HG02885 (cell line): Measurements from ENCODE around the gene LTA.
"Not testable (repeated sequence)": the region's sequence is repeated elsewhere in the genome, so short reads cannot be mapped to it uniquely, and the experiment has no call there.

Source experiments
- ATAC-seq: cut with Tn5 transposase; IDR thresholded peaks from one replicate; pipeline ENCODE4 v1.9.1; 2021; ENCODE audit warnings: mild to moderate bottlenecking; ENCODE audit not compliant: unreplicated experiment, poor library complexity

LTA gene

GRCh38 chr6:31586008-31586407 is 13.9 kb downstream of the LTA start, which contains the start of gene LST1:
Gene LST1 (plus strand): TSS chr6:31586277. CDS start chr6:31587300, 1,023 bp downstream.
- no peak for ATAC-seq

GRCh38 chr6:31586599-31587281 is 14.7 kb downstream of the LTA start:
- no peak for ATAC-seq

GRCh38 chr6:31587791-31588777 is 16.0 kb downstream of the LTA start:
- ATAC-seq = no peak

GRCh38 chr6:31588871-31589650 is 17.0 kb downstream of the LTA start:
- ATAC-seq = no peak

- not testable (repeated sequence) for ATAC-seq
Observed at GRCh38 chr6:31590691-31591090, 18.6 kb downstream of the LTA start.

- no peak for ATAC-seq
Observed at GRCh38 chr6:31592396-31592771, 20.3 kb downstream of the LTA start.

GRCh38 chr6:31597006-31597405 is 24.9 kb downstream of the LTA start:
- ATAC-seq = no peak

GRCh38 chr6:31607317-31607716 is 35.2 kb downstream of the LTA start:
- no peak for ATAC-seq

- no peak for ATAC-seq
Observed at GRCh38 chr6:31609519-31610406, 37.7 kb downstream of the LTA start.

GRCh38 chr6:31610968-31611367 is 38.9 kb downstream of the LTA start:
- no peak for ATAC-seq

- ATAC-seq = no peak
Observed at GRCh38 chr6:31614075-31614619, 42.1 kb downstream of the LTA start.

GRCh38 chr6:31614684-31615578 is 42.8 kb downstream of the LTA start, which contains the start of gene AIF1:
Gene AIF1 (plus strand): TSS chr6:31615234. CDS start chr6:31615330, 96 bp downstream.
- ATAC-seq = no peak

- no peak for ATAC-seq
Observed at GRCh38 chr6:31615748-31616147, 43.7 kb downstream of the LTA start.

GRCh38 chr6:31617010-31617409 is 44.9 kb downstream of the LTA start:
- ATAC-seq = no peak

- ATAC-seq = peak; percentile 85
Observed at GRCh38 chr6:31619805-31620585, 47.9 kb downstream of the LTA start.

- ATAC-seq = peak; percentile 65
Observed at GRCh38 chr6:31620586-31621319, 48.7 kb downstream of the LTA start, which contains the start of gene PRRC2A. Gene PRRC2A (plus strand): TSS chr6:31620715. CDS start chr6:31622790, 2,075 bp downstream.
